Suppressor macrophage treated with lipopolysaccharide for 4 hours (primary cell): ENCODE measurements around the gene CCL27.

Source experiments
- DNase-seq: peaks from one replicate; pipeline ENCODE4 v3.0.0-alpha.2; 2020

CCL27 gene

GRCh38 chr9:34624475-34625185 is 37.8 kb downstream of the CCL27 start:
- DNase-seq: no peak

DNA sequence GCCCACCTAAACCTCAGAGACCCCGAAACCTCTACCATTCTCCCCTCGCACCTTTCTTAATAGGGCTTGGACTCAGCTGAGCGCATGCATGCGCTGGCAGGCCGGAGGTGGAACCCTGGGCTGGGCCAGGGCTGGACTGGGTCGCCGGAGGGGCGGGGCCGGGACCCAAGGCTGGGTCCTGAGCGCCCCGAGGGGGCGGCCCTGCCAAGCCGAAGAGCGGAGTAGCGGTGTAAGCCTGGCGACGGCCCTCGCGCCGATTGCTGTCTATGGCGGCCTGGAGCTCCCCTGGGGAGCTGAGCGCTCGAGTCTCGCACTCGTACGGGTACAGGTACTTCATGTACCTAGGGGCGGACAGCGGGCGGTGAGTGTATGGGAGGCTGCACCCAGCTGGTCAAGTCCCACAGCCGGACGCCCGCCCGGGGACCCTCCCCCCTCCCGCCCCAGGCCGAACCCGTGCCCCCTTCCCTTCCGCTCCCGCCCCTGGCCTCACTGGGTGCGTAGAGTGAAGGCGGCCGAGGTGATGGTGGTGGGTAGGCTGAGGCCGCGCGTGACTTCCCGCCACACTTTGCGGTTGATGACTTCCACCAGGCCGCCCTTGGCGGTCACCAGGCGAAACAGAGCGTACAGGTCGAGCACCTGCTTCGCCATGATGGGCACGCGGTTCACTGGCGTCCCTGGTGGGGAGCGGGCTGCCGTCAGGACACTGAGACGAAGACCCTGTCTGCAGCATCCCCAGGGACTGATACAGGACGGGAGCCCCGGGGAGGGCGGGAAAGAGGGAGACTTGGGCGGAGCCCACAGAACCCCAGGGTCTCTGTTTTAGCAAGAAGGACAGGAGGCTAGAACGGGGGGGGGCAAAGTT is 38.9 kb downstream of the CCL27 start:
- DNase-seq: no peak

DNA sequence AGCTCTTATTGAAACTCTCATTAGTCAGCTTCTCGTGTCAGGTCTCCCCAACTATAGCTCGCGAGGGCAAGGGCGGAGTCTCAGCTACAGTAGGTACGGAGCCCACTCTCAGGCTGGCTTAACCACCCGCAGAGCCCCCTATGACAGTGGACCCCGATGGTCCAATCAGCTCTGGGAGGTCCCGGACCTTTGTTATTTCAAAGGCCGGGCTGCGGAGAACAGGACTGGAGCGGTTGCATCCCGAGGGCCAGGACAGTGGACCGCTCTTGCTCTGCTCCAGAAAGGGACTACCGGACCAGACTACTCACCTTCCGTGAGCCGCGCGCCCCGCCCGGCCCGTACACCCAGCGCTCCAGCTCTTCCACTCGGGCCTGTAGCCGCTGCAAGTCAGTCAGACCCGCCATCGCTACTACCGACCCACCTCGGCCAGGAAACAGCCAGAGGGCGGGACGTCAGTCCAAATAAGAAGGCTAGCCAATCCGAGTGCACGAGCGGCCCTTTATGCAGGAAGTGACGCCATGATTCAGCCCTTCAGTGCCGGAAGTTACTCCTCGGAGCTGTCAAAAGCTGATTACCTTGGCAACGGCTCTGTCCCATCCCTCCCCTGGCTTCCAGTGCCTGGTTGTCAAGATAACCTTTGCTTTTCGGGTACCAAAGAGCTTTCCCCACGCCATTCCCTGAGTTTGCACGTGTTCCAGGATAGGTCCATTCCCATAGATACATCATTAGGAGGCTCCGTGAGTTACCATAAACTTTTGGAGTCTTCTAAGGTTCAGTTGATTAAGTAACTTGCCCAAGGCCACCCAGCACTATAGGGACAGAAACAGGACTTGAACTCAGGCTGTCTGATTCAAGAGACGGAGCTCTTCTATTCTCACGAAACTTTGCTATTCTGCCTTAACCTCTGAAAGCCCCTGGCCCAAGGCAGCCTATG is 42.1 kb downstream of the CCL27 start, which contains the start of gene DCTN3:
Gene DCTN3, minus strand, starts transcription at position 435 of the 934 bp plus-strand sequence. Its CDS starts 31 bp downstream, at position 404.
- DNase-seq: peak; percentile 96

- no peak for DNase-seq
These were observed 47.3 kb downstream of the CCL27 start for GRCh38 chr9:34615132-34615531.

GRCh38 chr9:34612788-34613390 is 49.6 kb downstream of the CCL27 start:
- peak; percentile 91 for DNase-seq
